WTC11 (cell line): ENCODE measurements around the gene SLC9A9.

Experiments
- CTCF ChIP-seq: fragments of 200-600 bp; IDR thresholded peaks from 2 replicates; pipeline ENCODE4 v1.8.0; 2022; ENCODE audit warnings: antibody characterized with exemption
- MLX ChIP-seq: sonication (generic); formaldehyde crosslinking; IDR thresholded peaks from 2 replicates; pipeline ENCODE4 v1.8.1; 2023; ENCODE audit warnings: mild to moderate bottlenecking, missing genetic modification reagents, moderate library complexity

GRCh38 chr3:143287403-143287802 lies 560.9 kb downstream of the SLC9A9 start:
- no peak for TF ChIP-seq MLX
- no peak for TF ChIP-seq CTCF
